Uterus (tissue), 2 donors: ENCODE results near the gene MCEE.
"Not testable (repeated sequence)": the region's sequence is repeated elsewhere in the genome, so short reads cannot be mapped to it uniquely, and the experiment has no call there.

Source experiments
- CTCF ChIP-seq, 4 experiments: fragments of 200-600 bp in 2 of 4; fragments of 450-650 bp in 2 of 4; sonication (generic) in 2 of 4; IDR thresholded peaks; one replicate each; pipeline ENCODE4 v1.5.1; 2016 to 2019; ENCODE audit warnings: antibody characterized with exemption in 4 of 4, mild to moderate bottlenecking in 2 of 4, moderate library complexity in 1 of 4
- POLR2A ChIP-seq, 2 donors: fragments of 450-650 bp; IDR thresholded peaks; one replicate each; pipeline ENCODE4 v1.6.1; 2016; ENCODE audit warnings: antibody characterized with exemption in 2 of 2, mild to moderate bottlenecking in 1 of 2, moderate library complexity in 1 of 2

- TF ChIP-seq CTCF, POLR2A (IDR thresholded peaks at IDR 0.05): not testable (repeated sequence)
These were observed 23.6 kb downstream of the MCEE start for GRCh38 chr2:71106463-71106862.
